GM19240 (cell line): ENCODE data around the gene SIK1.

Experiments
- DNase-seq: peaks from one replicate; pipeline ENCODE4 v3.0.0; 2011; ENCODE audit warnings: low spot score; ENCODE audit not compliant: insufficient read length

SIK1 gene

GRCh38 chr21:43369124-43369523 is 57.8 kb downstream of the SIK1 start:
- no peak for DNase-seq

GRCh38 chr21:43368685-43369084 is 58.2 kb downstream of the SIK1 start:
- DNase-seq, result no peak

GRCh38 chr21:43367859-43368258 is 59.1 kb downstream of the SIK1 start:
- no peak for DNase-seq

- no peak for DNase-seq
Measured at GRCh38 chr21:43367296-43367695, 59.6 kb downstream of the SIK1 start.

GRCh38 chr21:43366656-43367055 is 60.3 kb downstream of the SIK1 start:
- no peak for DNase-seq

GRCh38 chr21:43365611-43366426 is 61.1 kb downstream of the SIK1 start:
- no peak for DNase-seq

GRCh38 chr21:43364851-43365424 is 62.0 kb downstream of the SIK1 start:
- no peak for DNase-seq
